ENCODE results near the gene IPO9. TPM values are rescaled to one million over a fixed set of nuclear protein-coding genes. Genes with fewer than 3 reads are reported as not detected.

Gene IPO9
- total and polyA plus RNA-seq, 10 of the 15 experiments (the other 5 are each of a cell fraction or from before 2014, with no cell fraction given), result 19.1 to 77.3 (median 34.1) TPM

- ATAC-seq, result peak; percentile 44
- Histone ChIP-seq H3K9me3 (replicated peaks; ENCODE audit: control insufficient read depth, insufficient read depth, low read length) (no peaks in the 10 kb centered on the region), H3K4me2 (ENCODE audit: control insufficient read depth, insufficient read depth) (no peak overlapping the region), H3K27ac (ENCODE audit: control insufficient read depth, insufficient read depth) (no peak overlapping the region), H3K79me2 (ENCODE audit: control insufficient read depth, insufficient read depth, low read length) (no peaks in the 10 kb centered on the region), H3K4me1 (ENCODE audit: control insufficient read depth, insufficient read depth, low read length) (no peaks in the 10 kb centered on the region), H3K36me3 (ENCODE audit: control insufficient read depth in 2 of 2, insufficient read depth in 2 of 2, low read length in 1 of 2) (no peaks in the 10 kb centered on the region), H2AFZ (ENCODE audit: control insufficient read depth, low read depth, low read length) (no peak overlapping the region), H3K27me3 (replicated peaks in 1 of 2; ENCODE audit: control insufficient read depth in 2 of 2, insufficient read depth in 2 of 2, low read length in 1 of 2) (no peaks in the 10 kb centered on the region), H3K4me3 (no peak overlapping the region), H3K9ac (ENCODE audit: control insufficient read depth, insufficient read depth, low read length) (no peak overlapping the region), H4K20me1 (ENCODE audit: control insufficient read depth, insufficient read depth) (no peaks in the 10 kb centered on the region)
- in situ Hi-C loops (cut with MboI) (no loop called here), intact Hi-C loops (cut with micrococcal nuclease; ENCODE audit: unreplicated experiment) (no loop called here)
- ChIA-PET RAD21 (ENCODE audit: unreplicated experiment) (no interaction called here), CTCF (interaction anchor here (2.2 to 3.4 kb wide), 2 partner anchors 9 kb away, joined by 12 to 17 read pairs; no protein-coding TSS in a partner anchor), POLR2A (no interaction called here), SMC1A (ENCODE audit: uncharacterized antibody, unreplicated experiment) (interaction anchor here (1.0 to 2.4 kb wide), 2 partner anchors 9 kb away, joined by 3 to 7 read pairs; no protein-coding TSS in a partner anchor)
- 22% methylated on average over 6 of the region's 6 CpGs for WGBS (ENCODE audit: insufficient coverage, insufficient replicate concordance, low lambda C conversion rate, missing lambda C conversion rate)
- no TSS peak for BruUV-seq (replicated peaks)
- no peak for FAIRE-seq
- no peak for TF ChIP-seq TCF7 (IDR thresholded peaks at IDR 0.05; ENCODE audit: borderline replicate concordance)
- no peak for TF ChIP-seq HDGF (IDR thresholded peaks at IDR 0.05)
- no peak for TF ChIP-seq RAD51 (IDR thresholded peaks at IDR 0.05)
- TF ChIP-seq FOS (IDR thresholded peaks at IDR 0.05; ENCODE audit: borderline replicate concordance, extremely low read depth, insufficient read length), result no peak
- TF ChIP-seq RELB (IDR thresholded peaks at IDR 0.05; ENCODE audit: low read depth), result no peak
- no peak for TF ChIP-seq JUND (IDR thresholded peaks at IDR 0.05; ENCODE audit: low read depth, low read length)
- 0 out of 2 replicates have a peak, but pooled peaks have one; percentile 27 for TF ChIP-seq RUNX3 (IDR thresholded peaks at IDR 0.05; ENCODE audit: low read length)
- no peak for TF ChIP-seq SMAD5 (IDR thresholded peaks at IDR 0.05; ENCODE audit: low read depth)
- DNase-seq (ENCODE audit: low read depth, low spot score), result no peak
Observed at GRCh38 chr1:201905234-201905890, 76.4 kb downstream of the IPO9 start.

Data from GM12878 (cell line).